ENCODE measurements around the gene ACTA1. TPM values are rescaled to one million over a fixed set of nuclear protein-coding genes. Genes with fewer than 3 reads are reported as not detected.

ACTA1 gene
- total and polyA plus RNA-seq, 9 of the 15 experiments (the other 6 are each of a cell fraction or from before 2014, with no cell fraction given): 0.07 to 0.36 TPM; not detected in 7

DNA sequence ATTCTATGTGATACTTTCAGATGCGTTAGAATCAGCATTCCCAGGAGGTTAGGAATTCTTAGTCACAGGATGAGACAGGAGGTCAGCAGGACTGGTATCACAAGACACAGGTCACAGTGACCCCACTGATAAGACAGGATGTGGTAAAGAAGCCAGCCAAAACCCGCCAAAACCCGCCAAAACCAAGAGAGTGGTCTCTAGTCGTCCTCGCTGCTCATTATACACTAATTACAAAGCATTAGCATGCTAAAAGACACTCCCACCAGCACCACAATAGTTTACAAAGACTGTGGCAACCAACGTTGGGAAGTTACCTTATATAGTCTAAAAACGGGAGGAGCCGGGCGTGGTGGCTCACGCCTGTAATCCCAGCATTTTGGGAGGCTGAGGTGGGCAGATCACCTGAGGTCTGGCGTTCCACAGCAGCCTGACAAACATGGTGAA is 13.9 kb upstream of the ACTA1 start (continued):
- TF ChIP-seq, protein P1, sequence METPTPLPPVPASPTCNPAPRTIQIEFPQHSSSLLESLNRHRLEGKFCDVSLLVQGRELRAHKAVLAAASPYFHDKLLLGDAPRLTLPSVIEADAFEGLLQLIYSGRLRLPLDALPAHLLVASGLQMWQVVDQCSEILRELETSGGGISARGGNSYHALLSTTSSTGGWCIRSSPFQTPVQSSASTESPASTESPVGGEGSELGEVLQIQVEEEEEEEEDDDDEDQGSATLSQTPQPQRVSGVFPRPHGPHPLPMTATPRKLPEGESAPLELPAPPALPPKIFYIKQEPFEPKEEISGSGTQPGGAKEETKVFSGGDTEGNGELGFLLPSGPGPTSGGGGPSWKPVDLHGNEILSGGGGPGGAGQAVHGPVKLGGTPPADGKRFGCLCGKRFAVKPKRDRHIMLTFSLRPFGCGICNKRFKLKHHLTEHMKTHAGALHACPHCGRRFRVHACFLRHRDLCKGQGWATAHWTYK (CRISPR knock-in tag; IDR thresholded peaks at IDR 0.05): 0 out of 2 replicates have a peak, but pooled peaks have one; percentile 17
- TF ChIP-seq JUND (IDR thresholded peaks at IDR 0.05; ENCODE audit: borderline replicate concordance, low read depth, low read length) (peak; percentile 61; the same call in 1 of the 2 replicates), JUND (tag; IDR thresholded peaks at IDR 0.05; ENCODE audit: borderline replicate concordance, low read depth, low read length) (peak; percentile 42; the same call in 2 of the 3 replicates), SIRT6 (IDR thresholded peaks at IDR 0.05; ENCODE audit: low read depth, low read length) (no peak), ZNF347 (CRISPR knock-in tag; IDR thresholded peaks at IDR 0.05; ENCODE audit: low read depth) (no peak), KLF16 (IDR thresholded peaks at IDR 0.05) (peak; percentile 82), SIX5 (IDR thresholded peaks at IDR 0.05; ENCODE audit: borderline replicate concordance in 1 of 2, insufficient read depth in 1 of 2, low read depth in 1 of 2, low read length in 2 of 2) (no peak), CXXC5 (CRISPR knock-in tag; IDR thresholded peaks at IDR 0.05) (peak; percentile 67), ZNF696 (CRISPR knock-in tag; conservative IDR thresholded peaks at IDR 0.05) (no peak), GATAD2A (IDR thresholded peaks at IDR 0.05) (no peak), HDAC6 (IDR thresholded peaks at IDR 0.05; ENCODE audit: low read depth, low read length) (no peak), PHB2 (IDR thresholded peaks at IDR 0.05; ENCODE audit: low read depth) (no peak), SRF (CRISPR knock-in tag; IDR thresholded peaks at IDR 0.05) (peak; percentile 50 to 81; a peak in 3 of 4 replicates), TRIM28 (IDR thresholded peaks at IDR 0.05) (no peak), ATF1 (CRISPR knock-in tag; IDR thresholded peaks at IDR 0.05) (no peak), ATF1 (tag; IDR thresholded peaks at IDR 0.05) (peak; percentile 31; the same call in 1 of the 2 replicates), RAD51 (IDR thresholded peaks at IDR 0.05; ENCODE audit: borderline replicate concordance, low read depth) (0 out of 2 replicates have a peak, but pooled peaks have one; percentile 14), E2F8 (IDR thresholded peaks at IDR 0.05; ENCODE audit: low read depth, partially characterized antibody) (peak; percentile 83), ZNF75A (CRISPR knock-in tag; IDR thresholded peaks at IDR 0.05) (no peak), CHD1 (IDR thresholded peaks at IDR 0.05; ENCODE audit: low read length) (no peak)
- TF ChIP-seq, protein P2, sequence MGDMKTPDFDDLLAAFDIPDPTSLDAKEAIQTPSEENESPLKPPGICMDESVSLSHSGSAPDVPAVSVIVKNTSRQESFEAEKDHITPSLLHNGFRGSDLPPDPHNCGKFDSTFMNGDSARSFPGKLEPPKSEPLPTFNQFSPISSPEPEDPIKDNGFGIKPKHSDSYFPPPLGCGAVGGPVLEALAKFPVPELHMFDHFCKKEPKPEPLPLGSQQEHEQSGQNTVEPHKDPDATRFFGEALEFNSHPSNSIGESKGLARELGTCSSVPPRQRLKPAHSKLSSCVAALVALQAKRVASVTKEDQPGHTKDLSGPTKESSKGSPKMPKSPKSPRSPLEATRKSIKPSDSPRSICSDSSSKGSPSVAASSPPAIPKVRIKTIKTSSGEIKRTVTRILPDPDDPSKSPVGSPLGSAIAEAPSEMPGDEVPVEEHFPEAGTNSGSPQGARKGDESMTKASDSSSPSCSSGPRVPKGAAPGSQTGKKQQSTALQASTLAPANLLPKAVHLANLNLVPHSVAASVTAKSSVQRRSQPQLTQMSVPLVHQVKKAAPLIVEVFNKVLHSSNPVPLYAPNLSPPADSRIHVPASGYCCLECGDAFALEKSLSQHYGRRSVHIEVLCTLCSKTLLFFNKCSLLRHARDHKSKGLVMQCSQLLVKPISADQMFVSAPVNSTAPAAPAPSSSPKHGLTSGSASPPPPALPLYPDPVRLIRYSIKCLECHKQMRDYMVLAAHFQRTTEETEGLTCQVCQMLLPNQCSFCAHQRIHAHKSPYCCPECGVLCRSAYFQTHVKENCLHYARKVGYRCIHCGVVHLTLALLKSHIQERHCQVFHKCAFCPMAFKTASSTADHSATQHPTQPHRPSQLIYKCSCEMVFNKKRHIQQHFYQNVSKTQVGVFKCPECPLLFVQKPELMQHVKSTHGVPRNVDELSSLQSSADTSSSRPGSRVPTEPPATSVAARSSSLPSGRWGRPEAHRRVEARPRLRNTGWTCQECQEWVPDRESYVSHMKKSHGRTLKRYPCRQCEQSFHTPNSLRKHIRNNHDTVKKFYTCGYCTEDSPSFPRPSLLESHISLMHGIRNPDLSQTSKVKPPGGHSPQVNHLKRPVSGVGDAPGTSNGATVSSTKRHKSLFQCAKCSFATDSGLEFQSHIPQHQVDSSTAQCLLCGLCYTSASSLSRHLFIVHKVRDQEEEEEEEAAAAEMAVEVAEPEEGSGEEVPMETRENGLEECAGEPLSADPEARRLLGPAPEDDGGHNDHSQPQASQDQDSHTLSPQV (IDR thresholded peaks at IDR 0.05): peak; percentile 69

Measured in K562 (cell line).